GM21786 (cell line): Measurements from ENCODE around the gene CASP2.
"Not testable (repeated sequence)": the region's sequence is repeated elsewhere in the genome, so short reads cannot be mapped to it uniquely, and the experiment has no call there.

Experiments
- ATAC-seq: cut with Tn5 transposase; IDR thresholded peaks from one replicate; pipeline ENCODE4 v1.9.1; 2021; ENCODE audit not compliant: unreplicated experiment

CASP2 gene

GRCh38 chr7:143263266-143264195 lies 24.6 kb upstream of the CASP2 start, which contains the start of gene GSTK1:
GSTK1 (plus strand) TSS chr7:143263441; CDS start chr7:143263514, 73 bp downstream.
- ATAC-seq = peak; percentile 99

GRCh38 chr7:143264196-143264568 lies 24.0 kb upstream of the CASP2 start:
- ATAC-seq = not testable (repeated sequence)

GRCh38 chr7:143265017-143265693 lies 23.0 kb upstream of the CASP2 start:
- no peak for ATAC-seq

- no peak for ATAC-seq
Measured at GRCh38 chr7:143269251-143269650, 18.9 kb upstream of the CASP2 start.

GRCh38 chr7:143271240-143271639 lies 16.9 kb upstream of the CASP2 start:
- no peak for ATAC-seq

- no peak for ATAC-seq
Measured at GRCh38 chr7:143272871-143273270, 15.3 kb upstream of the CASP2 start.

- ATAC-seq = no peak
Measured at GRCh38 chr7:143279186-143280098, 8.7 kb upstream of the CASP2 start.

- no peak for ATAC-seq
Measured at GRCh38 chr7:143280160-143280559, 8.0 kb upstream of the CASP2 start.

- no peak for ATAC-seq
Measured at GRCh38 chr7:143280566-143280965, 7.6 kb upstream of the CASP2 start.

GRCh38 chr7:143281529-143281928 lies 6.6 kb upstream of the CASP2 start:
- ATAC-seq = no peak

GRCh38 chr7:143282124-143282523 lies 6.0 kb upstream of the CASP2 start:
- ATAC-seq = no peak

GRCh38 chr7:143283381-143283780 lies 4.8 kb upstream of the CASP2 start:
- no peak for ATAC-seq

- ATAC-seq = no peak
Measured at GRCh38 chr7:143284591-143285469, 3.3 kb upstream of the CASP2 start, which contains the start of gene TMEM139. TMEM139 (plus strand) TSS chr7:143284958; CDS start chr7:143285958, 1,000 bp downstream.

GRCh38 chr7:143285470-143285778 lies 2.7 kb upstream of the CASP2 start:
- no peak for ATAC-seq

GRCh38 chr7:143285806-143286521 lies 2.2 kb upstream of the CASP2 start:
- no peak for ATAC-seq

GRCh38 chr7:143286522-143286890 lies 1.6 kb upstream of the CASP2 start:
- ATAC-seq = no peak

GRCh38 chr7:143287339-143287934 lies 714 bp upstream of the CASP2 start:
- ATAC-seq = no peak

GRCh38 chr7:143288836-143289235 lies 685 bp downstream of the CASP2 start:
- no peak for ATAC-seq

- ATAC-seq = no peak
Measured at GRCh38 chr7:143289421-143289820, 1.3 kb downstream of the CASP2 start.
